B cell (primary cell): ENCODE data around the gene ACY1. TPM values are rescaled to one million over a fixed set of nuclear protein-coding genes. Genes with fewer than 3 reads are reported as not detected.
A peak's percentile ranks its signal among the peaks of the same experiment; 100 is the strongest.

Experiments
- ATAC-seq: fragments of 200-7000 bp; cut with Tn5 transposase; one replicate; pipeline ENCODE4 v1.10.0; 2021; ENCODE audit warnings: low read depth, mild to moderate bottlenecking, moderate number of reproducible peaks, moderate library complexity
- CTCF ChIA-PET: fragments of 350-600 bp; sonication (Branson Sonifier 250); formaldehyde crosslinking; loops from one replicate; lab custom pipeline; 2021; ENCODE audit warnings: antibody characterized with exemption, inconsistent platforms; lab: Charles Lee
- POLR2A ChIA-PET: fragments of 350-600 bp; sonication (Branson Sonifier 250); formaldehyde crosslinking; loops from one replicate; lab custom pipeline; 2021; ENCODE audit warnings: antibody characterized with exemption; lab: Charles Lee
- DNase-seq: peaks from one replicate; pipeline ENCODE4 v3.0.0; 2013
- H2AFZ ChIP-seq: 2 replicates; pipeline ENCODE4 v1.6.1; 2012; ENCODE audit warnings: mild to moderate bottlenecking, low read depth, low read length; ENCODE audit not compliant: insufficient read depth, poor library complexity, severe bottlenecking
- H3K27ac ChIP-seq, 2 donors: 1 replicate in 1 of 2; 2 replicates in 1 of 2; pipeline ENCODE4 v1.5.1; 2012 to 2013; ENCODE audit warnings: low read length in 2 of 2, mild to moderate bottlenecking in 2 of 2, moderate library complexity in 1 of 2
- H3K27me3 ChIP-seq, 4 experiments: fragments of 200-600 bp in 1 of 4; sonication (generic) in 1 of 4; replicated peaks in 1 of 4; 1 replicate in 2 of 4; 2 replicates in 2 of 4; pipeline versions ENCODE4 v1.6.1 to v1.7.0; 2013 to 2016; ENCODE audit warnings: low read length in 3 of 4, mild to moderate bottlenecking in 2 of 4, mixed read lengths in 1 of 4, moderate library complexity in 1 of 4; ENCODE audit not compliant: insufficient read depth in 4 of 4, control insufficient read depth in 3 of 4; ENCODE audit errors: control extremely low read depth in 1 of 4
- H3K36me3 ChIP-seq, 2 experiments: replicated peaks in 1 of 2; 1 replicate in 1 of 2; 2 replicates in 1 of 2; pipeline versions ENCODE4 v1.6.1 to v1.7.1; 2013; ENCODE audit warnings: low read length in 1 of 2; ENCODE audit not compliant: insufficient read depth in 2 of 2, control insufficient read depth in 1 of 2; ENCODE audit errors: control extremely low read depth in 1 of 2, extremely low read depth in 1 of 2
- H3K4me1 ChIP-seq, 2 donors: fragments of 200-600 bp in 1 of 2; sonication (generic) in 1 of 2; 1 replicate in 1 of 2; 2 replicates in 1 of 2; pipeline versions ENCODE4 v1.5.1 to v1.6.1; 2013 to 2017; ENCODE audit warnings: low read length in 2 of 2; ENCODE audit not compliant: control insufficient read depth in 2 of 2, insufficient read depth in 2 of 2
- H3K4me2 ChIP-seq: replicated peaks from 2 replicates; pipeline ENCODE3; 2012; ENCODE audit warnings: mild to moderate bottlenecking, low read depth, low read length; ENCODE audit not compliant: poor library complexity, severe bottlenecking
- H3K4me3 ChIP-seq, 5 experiments: fragments of 200-600 bp in 1 of 5; sonication (generic) in 1 of 5; 1 replicate in 3 of 5; 2 replicates in 2 of 5; pipeline versions ENCODE4 v1.5.1 to v1.7.0; 2011 to 2016; ENCODE audit warnings: low read length in 4 of 5, mild to moderate bottlenecking in 4 of 5, low read depth in 2 of 5, control low read depth in 1 of 5, moderate library complexity in 1 of 5; ENCODE audit not compliant: insufficient read depth in 1 of 5; ENCODE audit errors: control extremely low read depth in 1 of 5, extremely low read depth in 1 of 5
- H3K79me2 ChIP-seq: fragments of 200-600 bp; sonication (generic); one replicate; pipeline ENCODE4 v1.6.0; 2016; ENCODE audit warnings: low read length; ENCODE audit not compliant: control insufficient read depth, insufficient read depth
- H3K9ac ChIP-seq: fragments of 200-600 bp; sonication (generic); 2 replicates; pipeline ENCODE4 v1.6.1; 2017; ENCODE audit warnings: mild to moderate bottlenecking, low read length, moderate library complexity
- H3K9me3 ChIP-seq, 3 donors: one replicate each; pipeline versions ENCODE4 v1.6.1 to v1.7.1; 2013; ENCODE audit warnings: low read length in 2 of 3; ENCODE audit not compliant: control insufficient read depth in 2 of 3, insufficient read depth in 1 of 3; ENCODE audit errors: control extremely low read depth in 1 of 3
- H4K20me1 ChIP-seq: 2 replicates; pipeline ENCODE4 v1.6.0; 2012; ENCODE audit warnings: mild to moderate bottlenecking, low read length; ENCODE audit not compliant: insufficient read depth, control insufficient read depth, poor library complexity, severe bottlenecking
- H3K27ac Mint-ChIP-seq: one replicate; pipeline ENCODE4 v1.8.0; 2021; ENCODE audit warnings: mixed read lengths
- H3K27me3 Mint-ChIP-seq: one replicate; pipeline ENCODE4 v1.8.0; 2021; ENCODE audit warnings: mixed read lengths
- H3K4me1 Mint-ChIP-seq: one replicate; pipeline ENCODE4 v1.8.0; 2021; ENCODE audit warnings: mixed read lengths
- H3K4me3 Mint-ChIP-seq: one replicate; pipeline ENCODE4 v1.8.0; 2021; ENCODE audit warnings: mixed read lengths
- H3K9me3 Mint-ChIP-seq: one replicate; pipeline ENCODE4 v1.8.0; 2022; ENCODE audit warnings: mixed read lengths; ENCODE audit not compliant: insufficient read depth
- CTCF ChIP-seq: fragments of 200-600 bp; IDR thresholded peaks from one replicate; pipeline ENCODE4 v1.8.0; 2022; ENCODE audit warnings: antibody characterized with exemption, mild to moderate bottlenecking
- EZH2 ChIP-seq: IDR thresholded peaks from 2 replicates; pipeline ENCODE4 v1.6.1; 2012; ENCODE audit warnings: borderline replicate concordance, low read depth, mild to moderate bottlenecking, moderate library complexity, low read length; ENCODE audit not compliant: insufficient read depth, poor library complexity, severe bottlenecking
- WGBS: methylation state at CpG from one replicate; pipeline ENCODE4 v1.1.5; 2013; ENCODE audit warnings: missing lambda C conversion rate; ENCODE audit not compliant: insufficient coverage; 5-methylcytosine and 5-hydroxymethylcytosine counted together
- intact Hi-C: fragments of 100-400 bp; cut with micrococcal nuclease; formaldehyde crosslinking; loops from one replicate; pipeline ENCODE4 v1.10.0; 2022
- polyA plus RNA-seq: library from polyadenylated mRNA; depleted of rRNA; stranded (reverse); fragments of >200 nt; gene quantifications from 2 replicates; pipeline ENCODE4 v1.2.3, GENCODE V29; 2012
- total RNA-seq, 2 donors: library from RNA; stranded (reverse); fragments of 120-200 nt in 1 of 2; gene quantifications; 1 replicate in 1 of 2; 2 replicates in 1 of 2; pipeline versions ENCODE4 v1.2.3 to v1.2.4, GENCODE V29; 2013 to 2022

ACY1 gene
- total and polyA plus RNA-seq, 2 donors (not counting 1 experiment from before 2014, with no cell fraction given) = 14.6 to 26.2 TPM

DNA sequence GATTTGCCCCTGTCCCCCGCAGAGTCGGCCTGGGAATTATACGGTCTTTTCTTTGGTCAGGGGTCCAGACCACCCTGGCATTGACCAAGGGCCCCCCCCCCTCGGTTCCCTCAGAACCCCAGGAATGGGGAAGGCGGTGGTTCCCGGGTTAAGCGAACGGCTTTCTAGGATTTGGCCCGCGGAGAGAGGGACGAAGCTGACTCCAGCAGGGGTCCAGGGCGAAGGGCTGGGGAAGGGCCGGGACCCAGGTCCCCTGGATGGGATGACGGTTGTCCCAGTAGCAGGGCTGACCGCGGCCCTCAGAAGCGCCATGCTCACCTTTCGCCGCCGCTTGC is 41.9 kb upstream of the ACY1 start:
- under 1% methylated on average over 20 of the region's 20 CpGs for WGBS
- H3K27ac ChIP-seq = peak overlapping the region in 1 of 2 donors; percentile 74
- peak overlapping the region; percentile 95 for H3K4me3 Mint-ChIP-seq
- no peaks in the 10 kb centered on the region for H3K9me3 Mint-ChIP-seq
- H3K27me3 ChIP-seq = no peaks in the 10 kb centered on the region
- peak overlapping the region; percentile 96 for H3K4me2 ChIP-seq
- CTCF ChIA-PET = interaction anchor here (0.7 to 3.4 kb wide), 9 partner anchors 11 to 181 kb away, joined by 3 to 45 read pairs (median 6); partner anchors contain the start of genes ABHD14A, ABHD14B, ACY1 and PCBP4
- TF ChIP-seq CTCF = no peak
- TF ChIP-seq EZH2 = no peak
- peak overlapping the region; percentile 36 to 90 (median 88) for H3K4me3 ChIP-seq
- peaks cover 21% of the 10 kb centered on the region for H3K79me2 ChIP-seq
- peak overlapping the region; percentile 79 for H3K9ac ChIP-seq
- H2AFZ ChIP-seq = peak overlapping the region; percentile 83
- no peaks in the 10 kb centered on the region for H3K27me3 Mint-ChIP-seq
- H4K20me1 ChIP-seq = no peaks in the 10 kb centered on the region
- H3K27ac Mint-ChIP-seq = no peak overlapping the region
- H3K4me1 ChIP-seq = peaks cover 22 to 26% of the 10 kb centered on the region in 2 donors
- H3K36me3 ChIP-seq = peaks cover 0 to 31% of the 10 kb centered on the region in 2 experiments
- H3K9me3 ChIP-seq = no peaks in the 10 kb centered on the region
- ATAC-seq (no peak), DNase-seq (no peak)
- POLR2A ChIA-PET = interaction anchor here (0.6 to 2.5 kb wide), 5 partner anchors 29 to 556 kb away, joined by 3 to 13 read pairs (median 6); partner anchors contain the start of genes ABHD14A, ABHD14B, MANF and RPL29
- intact Hi-C loops = loop anchor here (5.0 kb wide), 2 partner anchors 259 to 554 kb away; partner anchors contain the start of gene MANF
- peaks cover 36% of the 10 kb centered on the region for H3K4me1 Mint-ChIP-seq
